Activated T-cell treated with anti-CD3 and anti-CD28 coated beads, Interleukin-2, amount 50 U/mL, for 4 hours (primary cell): ENCODE data around the gene FGF21. TPM values are rescaled to one million over a fixed set of nuclear protein-coding genes. Genes with fewer than 3 reads are reported as not detected.
A peak's percentile ranks its signal among the peaks of the same experiment; 100 is the strongest.

Experiments used
- ATAC-seq, 2 donors: fragments of 200-7000 bp; cut with Tn5 transposase; one replicate each; pipeline ENCODE4 v1.10.0; 2021
- DNase-seq: peaks from one replicate; pipeline ENCODE4 v3.0.0-alpha.2; 2020
- H3K27me3 Mint-ChIP-seq: one replicate; pipeline ENCODE4 v1.8.0; 2021; ENCODE audit warnings: low read depth, mixed read lengths
- H3K36me3 Mint-ChIP-seq: one replicate; pipeline ENCODE4 v1.8.0; 2022; ENCODE audit warnings: mixed read lengths; ENCODE audit not compliant: insufficient read depth
- H3K4me1 Mint-ChIP-seq: one replicate; pipeline ENCODE4 v1.8.0; 2021; ENCODE audit warnings: low read depth, mixed read lengths
- H3K4me3 Mint-ChIP-seq: one replicate; pipeline ENCODE4 v1.8.0; 2021; ENCODE audit warnings: mild to moderate bottlenecking, moderate library complexity, mixed read lengths
- H3K9me3 Mint-ChIP-seq: one replicate; pipeline ENCODE4 v1.8.0; 2021; ENCODE audit warnings: mixed read lengths
- total RNA-seq, 3 donors: library from RNA; stranded (reverse); gene quantifications; one replicate each; pipeline ENCODE4 v1.2.1, GENCODE V29; 2021

The FGF21 gene
- total RNA-seq, 3 donors from 2014 or later: not detected

DNA sequence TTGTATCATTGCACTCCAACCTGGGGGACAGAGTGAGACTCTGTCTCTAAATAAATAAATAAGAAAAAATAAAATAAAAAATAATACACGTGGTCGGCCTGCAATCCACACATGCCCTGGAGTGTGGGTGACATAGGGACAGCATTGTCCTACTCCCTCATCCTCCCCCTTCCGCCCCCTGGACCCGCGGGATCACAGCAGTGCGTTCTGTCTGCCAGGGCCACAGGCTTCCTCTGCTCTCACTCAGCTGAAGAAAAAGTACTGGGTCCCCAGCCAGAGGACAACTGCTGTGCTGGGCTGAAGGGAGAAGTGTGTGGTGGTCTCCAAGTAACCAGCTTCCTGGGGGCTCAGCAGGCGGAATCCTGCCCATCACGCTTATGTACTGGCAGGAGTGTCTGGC is 49.2 kb downstream of the FGF21 start:
- no peaks in the 10 kb centered on the region for H3K27me3 Mint-ChIP-seq
- no peak for DNase-seq
- H3K36me3 Mint-ChIP-seq: peaks cover 2% of the 10 kb centered on the region
- H3K4me1 Mint-ChIP-seq: peaks cover 7% of the 10 kb centered on the region
- no peaks in the 10 kb centered on the region for H3K9me3 Mint-ChIP-seq
- no peak for ATAC-seq
- H3K4me3 Mint-ChIP-seq: no peak overlapping the region

DNA sequence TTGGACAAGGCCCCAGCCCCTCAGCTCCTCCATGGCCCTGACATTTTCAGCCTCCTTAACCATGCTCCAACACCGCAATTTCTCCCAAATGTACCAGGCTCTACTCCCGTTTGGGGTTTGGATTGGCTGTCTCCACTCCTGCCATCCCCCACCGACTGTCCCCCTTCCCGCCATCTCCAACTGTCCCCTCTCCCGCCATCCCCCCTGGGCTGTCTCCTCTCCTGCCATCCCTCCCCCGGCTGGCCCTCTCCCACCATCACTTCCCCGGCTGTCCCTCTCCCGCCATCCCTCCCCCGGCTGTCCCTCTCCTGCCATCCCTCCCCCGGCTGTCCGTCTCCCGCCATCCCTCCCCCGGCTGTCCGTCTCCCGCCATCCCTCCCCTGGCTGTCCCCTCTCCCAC is 50.1 kb downstream of the FGF21 start:
- Mint-ChIP-seq H3K4me3 (no peak overlapping the region), H3K9me3 (no peaks in the 10 kb centered on the region), H3K36me3 (peaks cover 2% of the 10 kb centered on the region), H3K27me3 (no peaks in the 10 kb centered on the region), H3K4me1 (peaks cover 15% of the 10 kb centered on the region)
- ATAC-seq: no peak
- no peak for DNase-seq

GRCh38 chr19:48806518-48806817 is 51.1 kb downstream of the FGF21 start:
- Mint-ChIP-seq H3K4me3 (no peak overlapping the region), H3K27me3 (no peaks in the 10 kb centered on the region), H3K4me1 (peaks cover 15% of the 10 kb centered on the region), H3K9me3 (no peaks in the 10 kb centered on the region), H3K36me3 (peaks cover 2% of the 10 kb centered on the region)
- DNase-seq (peak; percentile 18), ATAC-seq (no peak)

GRCh38 chr19:48806818-48807589 is 51.7 kb downstream of the FGF21 start:
- ATAC-seq (peak; percentile 46 to 60), DNase-seq (no peak)
- Mint-ChIP-seq H3K4me3 (no peak overlapping the region), H3K36me3 (peaks cover 2% of the 10 kb centered on the region), H3K4me1 (peaks cover 16% of the 10 kb centered on the region), H3K27me3 (no peaks in the 10 kb centered on the region), H3K9me3 (no peaks in the 10 kb centered on the region)

DNA sequence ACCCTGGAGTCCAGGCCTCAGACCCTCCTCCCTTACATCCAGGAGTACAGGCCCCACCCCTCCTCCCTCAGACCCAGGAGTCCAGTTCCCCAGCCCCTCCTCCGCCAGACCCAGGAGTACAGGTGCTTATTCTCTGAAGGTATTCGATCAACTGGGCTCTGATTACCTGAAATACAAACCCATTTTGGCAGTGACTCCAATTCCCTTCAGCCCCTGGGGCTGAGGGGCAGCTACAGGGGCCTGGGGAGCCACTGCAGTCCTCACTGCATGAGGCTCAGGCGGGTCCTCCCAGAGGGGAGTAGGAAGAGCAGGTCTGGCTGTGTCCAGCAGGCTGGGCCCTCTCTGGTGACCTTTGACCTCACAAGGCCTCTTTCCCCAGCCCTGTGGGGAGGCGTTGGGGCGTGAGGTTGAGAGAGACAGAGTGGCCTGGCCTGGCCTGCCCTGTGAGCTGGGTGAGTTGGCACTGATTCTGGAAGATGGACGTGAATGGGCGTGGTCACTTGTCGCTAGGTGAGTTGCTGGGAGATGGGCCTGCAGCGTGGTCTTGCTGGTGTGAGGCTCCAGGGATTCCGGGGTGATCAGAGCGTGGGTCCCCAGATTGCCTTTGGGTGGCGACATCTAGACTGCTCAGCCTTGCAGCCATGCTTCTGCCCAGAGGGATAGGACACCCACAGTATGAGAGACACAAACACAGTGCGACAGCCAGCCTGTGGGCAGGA is 52.4 kb downstream of the FGF21 start:
- Mint-ChIP-seq H3K9me3 (no peaks in the 10 kb centered on the region), H3K36me3 (peaks cover 2% of the 10 kb centered on the region), H3K4me1 (peaks cover 20% of the 10 kb centered on the region), H3K4me3 (no peak overlapping the region), H3K27me3 (no peaks in the 10 kb centered on the region)
- no peak for ATAC-seq
- DNase-seq: no peak

Other genes starting within 250 kb of the FGF21 start
- gene LMTK3, start 243.7 kb upstream of the FGF21 start, total RNA-seq: 1 to 10 TPM; 1.8 to 2.6 (median 2.0) TPM
- gene SULT2B1, start 203.4 kb upstream of the FGF21 start, total RNA-seq: not detected
- not detected for gene SPACA4, start 148.8 kb upstream of the FGF21 start, total RNA-seq
- 10 to 100 TPM; 11.3 to 15.7 (median 13.1) TPM for gene FAM83E, start 140.4 kb upstream of the FGF21 start, total RNA-seq
- 1,000 to 10,000 TPM; 2,406 to 2,595 (median 2,478) TPM for gene RPL18, start 136.3 kb upstream of the FGF21 start, total RNA-seq
- 10 to 100 TPM; 39.8 to 43.1 (median 40.6) TPM for gene SPHK2, start 136.0 kb upstream of the FGF21 start, total RNA-seq
- gene DBP, start 118.1 kb upstream of the FGF21 start, total RNA-seq: 10 to 100 TPM in 2 of 3 donors, 1 to 10 TPM in 1; 6.7 to 12.3 (median 11.2) TPM
- 10 to 100 TPM in 1 of 3 donors, 1 to 10 TPM in 2; 8.8 to 11.6 (median 9.1) TPM for gene CA11, start 109.3 kb upstream of the FGF21 start, total RNA-seq
- under 1 TPM; 0.11 to 0.26 (median 0.18) TPM for gene NTN5, start 82.5 kb upstream of the FGF21 start, total RNA-seq
- gene FUT2, start 59.6 kb upstream of the FGF21 start, total RNA-seq: under 1 TPM in 1 of 3 donors, not detected in 2; 0.14 TPM
- under 1 TPM; 0.33 to 0.69 (median 0.51) TPM for gene MAMSTR, start 35.8 kb upstream of the FGF21 start, total RNA-seq
- gene RASIP1, start 14.9 kb upstream of the FGF21 start, total RNA-seq: under 1 TPM; 0.16 to 0.65 (median 0.18) TPM
- gene IZUMO1, start 8.6 kb upstream of the FGF21 start, total RNA-seq: not detected
- gene FUT1, start 2.9 kb upstream of the FGF21 start, total RNA-seq: under 1 TPM; 0.13 to 0.22 (median 0.18) TPM
- 10 to 100 TPM; 73.0 to 81.7 (median 78.2) TPM for gene BCAT2, start 55.5 kb downstream of the FGF21 start, total RNA-seq
- under 1 TPM; 0.37 to 0.65 (median 0.61) TPM for gene HSD17B14, start 81.0 kb downstream of the FGF21 start, total RNA-seq
- gene PLEKHA4, start 113.1 kb downstream of the FGF21 start, total RNA-seq: 1 to 10 TPM; 4.1 to 4.6 (median 4.6) TPM
- gene PPP1R15A, start 116.9 kb downstream of the FGF21 start, total RNA-seq: 100 to 1,000 TPM in 2 of 3 donors, 10 to 100 TPM in 1; 76.0 to 134 (median 110) TPM
- under 1 TPM in 1 of 3 donors, not detected in 2; 0.69 TPM for gene TULP2, start 143.2 kb downstream of the FGF21 start, total RNA-seq
- gene NUCB1, start 144.8 kb downstream of the FGF21 start, total RNA-seq: 10 to 100 TPM; 88.5 to 90.0 (median 89.3) TPM
- gene DHDH, start 178.2 kb downstream of the FGF21 start, total RNA-seq: not detected
- 100 to 1,000 TPM; 200 to 250 (median 203) TPM for gene BAX, start 199.4 kb downstream of the FGF21 start, total RNA-seq
- gene FTL, start 209.8 kb downstream of the FGF21 start, total RNA-seq: 1,000 to 10,000 TPM in 2 of 3 donors, 100 to 1,000 TPM in 1; 996 to 1,080 (median 1,001) TPM
- gene GYS1, start 237.8 kb downstream of the FGF21 start, total RNA-seq: 10 to 100 TPM; 34.5 to 41.1 (median 35.5) TPM
- 100 to 1,000 TPM; 208 to 257 (median 230) TPM for gene RUVBL2, start 238.4 kb downstream of the FGF21 start, total RNA-seq